Measurements from ENCODE around the gene BTBD3. TPM values are rescaled to one million over a fixed set of nuclear protein-coding genes. Genes with fewer than 3 reads are reported as not detected.

Gene BTBD3
- total RNA-seq (10 to 100 TPM; 25.0 to 25.6 TPM), polyA plus RNA-seq (1 to 10 TPM; 5.1 to 9.5 TPM)
- long read RNA-seq, donor 1, full-length matches to known transcripts, result 3 of 9 reads
- long read RNA-seq, donor 1, partial matches to known transcripts, result 0 of 9 reads
- long read RNA-seq, donor 1, other reads (novel, unspliced or antisense), result 6 of 9 reads
- long read RNA-seq, donor 2, partial matches to known transcripts, result 0 of 5 reads
- long read RNA-seq, donor 2, other reads (novel, unspliced or antisense), result 5 of 5 reads

- H3K4me3 ChIP-seq (ENCODE audit: low read length in 2 of 2), result peak within 1 kb of the TSS; percentile 30 to 79
- WGBS, 2 donors, result 1 to 2% methylated on average over 4 of the region's 4 CpGs
- no peaks in the 10 kb centered on the region for H3K27me3 ChIP-seq (ENCODE audit: control insufficient read depth in 1 of 2, insufficient read depth in 2 of 2, low read length in 1 of 2)
- DNase-seq (peak in 1 of 2 donors; percentile 49), ATAC-seq (ENCODE audit: low FRiP score) (peak; percentile 87)
- H3K36me3 ChIP-seq (ENCODE audit: control insufficient read depth in 1 of 2, insufficient read depth in 2 of 2, low read length in 1 of 2), result peaks cover 0 to 4% of the 10 kb centered on the region in 2 donors
- H3K9me3 ChIP-seq (ENCODE audit: control insufficient read depth, low read length), result no peaks in the 10 kb centered on the region
- H3K27ac ChIP-seq (ENCODE audit: low read depth in 1 of 2, low read length in 2 of 2), result no peak within 1 kb of the TSS
- intact Hi-C loops (cut with DNase I), result no loop called here
- H3K4me1 ChIP-seq (ENCODE audit: control insufficient read depth in 1 of 2, insufficient read depth in 2 of 2, low read length in 2 of 2), result peaks cover 0 to 1% of the 10 kb centered on the region in 2 donors
Observed at GRCh38 chr20:11917663-11918062, at the start of gene BTBD3. Gene BTBD3 (plus strand): TSS chr20:11917893. CDS start chr20:11918276, 383 bp downstream.

GRCh38 chr20:11869641-11870040, 48.1 kb upstream of the BTBD3 start:
- Histone ChIP-seq H3K4me3 (ENCODE audit: low read length in 2 of 2) (no peak overlapping the region), H3K4me1 (ENCODE audit: control insufficient read depth in 1 of 2, insufficient read depth in 2 of 2, low read length in 2 of 2) (no peaks in the 10 kb centered on the region), H3K27ac (ENCODE audit: low read depth in 1 of 2, low read length in 2 of 2) (no peak overlapping the region), H3K9me3 (ENCODE audit: control insufficient read depth, low read length) (no peaks in the 10 kb centered on the region), H3K36me3 (ENCODE audit: control insufficient read depth in 1 of 2, insufficient read depth in 2 of 2, low read length in 1 of 2) (no peaks in the 10 kb centered on the region), H3K27me3 (ENCODE audit: control insufficient read depth in 1 of 2, insufficient read depth in 2 of 2, low read length in 1 of 2) (peaks cover 0 to 2% of the 10 kb centered on the region in 2 donors)
- ATAC-seq (ENCODE audit: low FRiP score) (no peak), DNase-seq (no peak)
- intact Hi-C loops (cut with DNase I), result no loop called here

- DNase-seq (no peak), ATAC-seq (ENCODE audit: low FRiP score) (no peak)
- intact Hi-C loops (cut with DNase I), result no loop called here
- H3K4me1 ChIP-seq (ENCODE audit: control insufficient read depth in 1 of 2, insufficient read depth in 2 of 2, low read length in 2 of 2), result no peaks in the 10 kb centered on the region
- no peaks in the 10 kb centered on the region for H3K9me3 ChIP-seq (ENCODE audit: control insufficient read depth, low read length)
- H3K27me3 ChIP-seq (ENCODE audit: control insufficient read depth in 1 of 2, insufficient read depth in 2 of 2, low read length in 1 of 2), result peaks cover 0 to 2% of the 10 kb centered on the region in 2 donors
- WGBS, 2 donors, result 52 to 71% methylated on average over 3 of the region's 3 CpGs
- H3K4me3 ChIP-seq (ENCODE audit: low read length in 2 of 2), result no peak overlapping the region
- H3K36me3 ChIP-seq (ENCODE audit: control insufficient read depth in 1 of 2, insufficient read depth in 2 of 2, low read length in 1 of 2), result no peaks in the 10 kb centered on the region
- H3K27ac ChIP-seq (ENCODE audit: low read depth in 1 of 2, low read length in 2 of 2), result no peak overlapping the region
Observed at GRCh38 chr20:11870411-11870810, 47.3 kb upstream of the BTBD3 start.

- no peak overlapping the region for H3K27ac ChIP-seq (ENCODE audit: low read depth in 1 of 2, low read length in 2 of 2)
- H3K9me3 ChIP-seq (ENCODE audit: control insufficient read depth, low read length), result peaks cover 2% of the 10 kb centered on the region
- H3K36me3 ChIP-seq (ENCODE audit: control insufficient read depth in 1 of 2, insufficient read depth in 2 of 2, low read length in 1 of 2), result no peaks in the 10 kb centered on the region
- no peak overlapping the region for H3K4me3 ChIP-seq (ENCODE audit: low read length in 2 of 2)
- DNase-seq (no peak), ATAC-seq (ENCODE audit: low FRiP score) (no peak)
- intact Hi-C loops (cut with DNase I), result no loop called here
- H3K27me3 ChIP-seq (ENCODE audit: control insufficient read depth in 1 of 2, insufficient read depth in 2 of 2, low read length in 1 of 2), result peaks cover 0 to 3% of the 10 kb centered on the region in 2 donors
- H3K4me1 ChIP-seq (ENCODE audit: control insufficient read depth in 1 of 2, insufficient read depth in 2 of 2, low read length in 2 of 2), result no peaks in the 10 kb centered on the region
Observed at GRCh38 chr20:11876555-11876954, 41.1 kb upstream of the BTBD3 start.

- ATAC-seq (ENCODE audit: low FRiP score), result no peak
- WGBS, 2 donors, result 86 to 87% methylated on average over 4 of the region's 4 CpGs
Observed at GRCh38 chr20:11880680-11881079, 37.0 kb upstream of the BTBD3 start.

GRCh38 chr20:11881449-11881848, 36.2 kb upstream of the BTBD3 start:
- ATAC-seq (ENCODE audit: low FRiP score), result no peak
- 31 to 36% methylated on average over 4 of the region's 4 CpGs for WGBS, 2 donors

More at GRCh38 chr20:11880680-11881079, 37.0 kb upstream of the BTBD3 start:
- peaks cover 2% of the 10 kb centered on the region for H3K9me3 ChIP-seq (ENCODE audit: control insufficient read depth, low read length)
- no peak overlapping the region for H3K27ac ChIP-seq (ENCODE audit: low read depth in 1 of 2, low read length in 2 of 2)
- intact Hi-C loops (cut with DNase I), result no loop called here
- H3K4me3 ChIP-seq (ENCODE audit: low read length in 2 of 2), result no peak overlapping the region
- H3K36me3 ChIP-seq (ENCODE audit: control insufficient read depth in 1 of 2, insufficient read depth in 2 of 2, low read length in 1 of 2), result no peaks in the 10 kb centered on the region
- H3K27me3 ChIP-seq (ENCODE audit: control insufficient read depth in 1 of 2, insufficient read depth in 2 of 2, low read length in 1 of 2), result peaks cover 0 to 2% of the 10 kb centered on the region in 2 donors
- H3K4me1 ChIP-seq (ENCODE audit: control insufficient read depth in 1 of 2, insufficient read depth in 2 of 2, low read length in 2 of 2), result no peaks in the 10 kb centered on the region
- no peak for DNase-seq

GRCh38 chr20:11882651-11883050, 35.0 kb upstream of the BTBD3 start:
- intact Hi-C loops (cut with DNase I), result no loop called here
- no peaks in the 10 kb centered on the region for H3K36me3 ChIP-seq (ENCODE audit: control insufficient read depth in 1 of 2, insufficient read depth in 2 of 2, low read length in 1 of 2)
- no peak for ATAC-seq (ENCODE audit: low FRiP score)
- peaks cover 2% of the 10 kb centered on the region for H3K9me3 ChIP-seq (ENCODE audit: control insufficient read depth, low read length)
- peaks cover 0 to 2% of the 10 kb centered on the region in 2 donors for H3K27me3 ChIP-seq (ENCODE audit: control insufficient read depth in 1 of 2, insufficient read depth in 2 of 2, low read length in 1 of 2)
- H3K4me3 ChIP-seq (ENCODE audit: low read length in 2 of 2), result no peak overlapping the region
- no peaks in the 10 kb centered on the region for H3K4me1 ChIP-seq (ENCODE audit: control insufficient read depth in 1 of 2, insufficient read depth in 2 of 2, low read length in 2 of 2)
- H3K27ac ChIP-seq (ENCODE audit: low read depth in 1 of 2, low read length in 2 of 2), result no peak overlapping the region
- DNase-seq, result no peak
- 70 to 81% methylated on average over 7 of the region's 7 CpGs for WGBS, 2 donors

More at GRCh38 chr20:11881449-11881848, 36.2 kb upstream of the BTBD3 start:
- no peak for DNase-seq
- intact Hi-C loops (cut with DNase I), result no loop called here
- H3K36me3 ChIP-seq (ENCODE audit: control insufficient read depth in 1 of 2, insufficient read depth in 2 of 2, low read length in 1 of 2), result no peaks in the 10 kb centered on the region
- H3K27me3 ChIP-seq (ENCODE audit: control insufficient read depth in 1 of 2, insufficient read depth in 2 of 2, low read length in 1 of 2), result peaks cover 0 to 2% of the 10 kb centered on the region in 2 donors
- H3K4me1 ChIP-seq (ENCODE audit: control insufficient read depth in 1 of 2, insufficient read depth in 2 of 2, low read length in 2 of 2), result no peaks in the 10 kb centered on the region
- H3K9me3 ChIP-seq (ENCODE audit: control insufficient read depth, low read length), result peaks cover 2% of the 10 kb centered on the region
- no peak overlapping the region for H3K27ac ChIP-seq (ENCODE audit: low read depth in 1 of 2, low read length in 2 of 2)
- H3K4me3 ChIP-seq (ENCODE audit: low read length in 2 of 2), result no peak overlapping the region

- H3K4me3 ChIP-seq (ENCODE audit: low read length in 2 of 2), result no peak overlapping the region
- no peaks in the 10 kb centered on the region for H3K36me3 ChIP-seq (ENCODE audit: control insufficient read depth in 1 of 2, insufficient read depth in 2 of 2, low read length in 1 of 2)
- DNase-seq (no peak), ATAC-seq (ENCODE audit: low FRiP score) (no peak)
- no peaks in the 10 kb centered on the region for H3K9me3 ChIP-seq (ENCODE audit: control insufficient read depth, low read length)
- no peak overlapping the region for H3K27ac ChIP-seq (ENCODE audit: low read depth in 1 of 2, low read length in 2 of 2)
- 0 to 46% methylated on average over 1 of the region's 1 CpG for WGBS, 2 donors
- no peaks in the 10 kb centered on the region for H3K27me3 ChIP-seq (ENCODE audit: control insufficient read depth in 1 of 2, insufficient read depth in 2 of 2, low read length in 1 of 2)
- intact Hi-C loops (cut with DNase I), result no loop called here
- H3K4me1 ChIP-seq (ENCODE audit: control insufficient read depth in 1 of 2, insufficient read depth in 2 of 2, low read length in 2 of 2), result no peaks in the 10 kb centered on the region
Observed at GRCh38 chr20:11888648-11889047, 29.0 kb upstream of the BTBD3 start.

- Histone ChIP-seq H3K4me1 (ENCODE audit: control insufficient read depth in 1 of 2, insufficient read depth in 2 of 2, low read length in 2 of 2) (peaks cover 0 to 2% of the 10 kb centered on the region in 2 donors), H3K27ac (ENCODE audit: low read depth in 1 of 2, low read length in 2 of 2) (peak overlapping the region; percentile 43 to 84), H3K4me3 (ENCODE audit: low read length in 2 of 2) (peak overlapping the region; percentile 62 to 89), H3K36me3 (ENCODE audit: control insufficient read depth in 1 of 2, insufficient read depth in 2 of 2, low read length in 1 of 2) (no peaks in the 10 kb centered on the region), H3K9me3 (ENCODE audit: control insufficient read depth, low read length) (no peaks in the 10 kb centered on the region), H3K27me3 (ENCODE audit: control insufficient read depth in 1 of 2, insufficient read depth in 2 of 2, low read length in 1 of 2) (no peaks in the 10 kb centered on the region)
- ATAC-seq (ENCODE audit: low FRiP score) (peak; percentile 96), DNase-seq (peak; percentile 92 to 96)
- intact Hi-C loops (cut with DNase I), result no loop called here
- WGBS, 2 donors, result 0 to 1% methylated on average over 63 to 69 of the region's 69 CpGs
Observed at GRCh38 chr20:11890331-11891076, 27.2 kb upstream of the BTBD3 start.
